HG02973 (cell line): ENCODE measurements around the gene CREB3L1.

Experiments
- ATAC-seq: cut with Tn5 transposase; IDR thresholded peaks from one replicate; pipeline ENCODE4 v1.9.1; 2021; ENCODE audit warnings: moderate library complexity; ENCODE audit not compliant: unreplicated experiment

CREB3L1 gene

GRCh38 chr11:46272816-46273427, 4.5 kb upstream of the CREB3L1 start:
- no peak for ATAC-seq

DNA sequence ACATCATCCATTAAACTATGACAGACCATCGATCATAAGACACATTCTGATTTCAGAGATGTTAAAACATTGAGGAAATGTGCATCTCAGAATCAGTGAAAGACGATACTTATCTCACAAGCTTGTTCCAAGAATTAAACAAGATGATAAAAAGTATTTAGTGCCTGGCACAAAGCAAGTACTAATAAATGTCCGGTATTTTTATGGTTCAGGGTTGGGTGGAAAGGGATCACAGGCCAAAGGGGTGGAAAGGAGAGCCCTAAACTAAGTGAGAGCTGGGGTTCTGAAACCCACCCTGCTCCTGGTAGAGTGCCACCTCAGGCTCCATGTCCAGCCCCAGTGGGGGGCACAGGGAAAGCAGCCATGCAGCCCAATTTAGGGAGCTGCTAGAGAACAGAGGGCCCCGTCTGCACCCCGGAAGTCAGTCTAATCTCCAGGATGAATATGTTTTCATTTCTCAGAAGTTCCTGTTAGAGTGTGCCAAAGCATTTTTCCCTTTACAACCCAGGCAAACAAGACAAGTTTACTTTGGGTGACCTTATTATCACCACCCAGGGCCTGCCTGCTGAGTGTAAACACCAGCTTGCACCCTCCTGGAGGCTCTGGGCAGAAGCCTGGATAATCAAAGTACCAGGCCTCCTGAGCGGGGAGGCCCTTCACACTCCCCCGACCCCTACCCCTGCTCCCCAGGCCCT, 3.8 kb upstream of the CREB3L1 start:
- no peak for ATAC-seq

DNA sequence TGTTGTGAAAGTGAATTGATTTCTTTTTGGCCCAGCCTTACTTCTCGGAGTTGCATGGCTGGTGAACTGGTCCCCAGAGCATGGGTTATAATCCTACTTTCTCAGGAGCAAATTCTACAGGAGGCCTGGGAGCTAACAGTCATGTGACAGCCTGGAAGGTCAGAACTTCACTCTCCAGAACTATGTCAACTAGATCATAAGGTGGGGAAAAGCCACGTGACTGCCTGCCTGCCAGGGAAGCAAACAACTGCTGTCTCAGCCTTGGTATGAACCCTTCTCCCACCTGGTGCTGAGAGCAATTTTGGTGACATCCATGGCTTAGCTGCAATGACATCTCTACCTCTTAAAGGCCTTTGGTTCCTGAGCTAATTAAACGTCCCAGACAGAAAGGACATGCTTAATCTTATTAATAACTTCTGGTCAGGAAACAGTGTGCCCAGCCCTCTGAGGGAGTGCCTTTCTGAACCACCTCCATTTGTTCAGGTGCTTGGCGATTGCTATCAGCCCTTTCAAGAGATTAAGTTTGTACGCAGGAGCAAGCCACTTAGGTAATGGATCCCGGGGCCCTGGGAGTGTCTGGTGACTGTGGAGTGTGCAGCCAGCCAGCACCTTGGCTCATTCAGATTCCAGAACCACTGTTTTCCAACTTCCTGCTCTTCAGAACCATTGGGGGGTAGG, 1.4 kb upstream of the CREB3L1 start:
- ATAC-seq, result no peak

GRCh38 chr11:46277313-46277621, 195 bp upstream of the CREB3L1 start:
- ATAC-seq, result no peak

DNA sequence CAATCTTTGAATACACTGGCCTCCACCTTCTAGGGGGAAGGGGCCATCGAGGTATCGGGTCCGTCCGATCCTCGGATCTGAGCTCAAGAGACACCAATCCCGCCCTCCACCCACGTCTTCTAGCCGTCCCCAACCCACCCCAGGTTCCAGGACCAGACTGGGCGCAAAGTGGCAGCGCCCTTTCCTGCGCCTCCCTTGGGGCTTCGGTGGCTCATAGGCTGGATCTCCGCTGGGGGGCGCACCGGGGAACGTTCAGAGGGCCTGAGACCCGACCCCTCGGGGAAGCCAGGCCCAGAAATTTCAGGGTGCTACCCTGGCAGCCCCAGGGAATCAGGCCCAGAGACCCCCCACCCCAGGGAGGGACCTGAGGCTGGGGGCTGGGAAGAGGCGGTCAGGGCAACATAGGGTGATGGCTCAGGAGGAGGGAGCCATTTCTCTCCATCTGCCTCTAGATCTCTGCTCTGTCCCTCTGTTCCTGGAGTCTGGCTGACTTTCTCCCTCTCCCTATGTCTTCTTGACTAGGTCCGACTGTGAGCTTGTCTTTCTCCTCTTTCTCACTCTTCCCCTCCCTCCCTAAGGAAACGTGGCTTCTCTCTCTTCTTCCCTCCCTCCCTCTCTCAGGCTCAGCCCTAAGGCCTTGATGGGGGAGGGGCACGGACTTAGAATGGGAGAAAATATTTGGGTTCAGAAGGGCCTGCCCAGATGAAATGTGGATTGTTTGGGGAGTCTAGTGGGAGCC, 1.1 kb downstream of the CREB3L1 start:
- ATAC-seq, result no peak

DNA sequence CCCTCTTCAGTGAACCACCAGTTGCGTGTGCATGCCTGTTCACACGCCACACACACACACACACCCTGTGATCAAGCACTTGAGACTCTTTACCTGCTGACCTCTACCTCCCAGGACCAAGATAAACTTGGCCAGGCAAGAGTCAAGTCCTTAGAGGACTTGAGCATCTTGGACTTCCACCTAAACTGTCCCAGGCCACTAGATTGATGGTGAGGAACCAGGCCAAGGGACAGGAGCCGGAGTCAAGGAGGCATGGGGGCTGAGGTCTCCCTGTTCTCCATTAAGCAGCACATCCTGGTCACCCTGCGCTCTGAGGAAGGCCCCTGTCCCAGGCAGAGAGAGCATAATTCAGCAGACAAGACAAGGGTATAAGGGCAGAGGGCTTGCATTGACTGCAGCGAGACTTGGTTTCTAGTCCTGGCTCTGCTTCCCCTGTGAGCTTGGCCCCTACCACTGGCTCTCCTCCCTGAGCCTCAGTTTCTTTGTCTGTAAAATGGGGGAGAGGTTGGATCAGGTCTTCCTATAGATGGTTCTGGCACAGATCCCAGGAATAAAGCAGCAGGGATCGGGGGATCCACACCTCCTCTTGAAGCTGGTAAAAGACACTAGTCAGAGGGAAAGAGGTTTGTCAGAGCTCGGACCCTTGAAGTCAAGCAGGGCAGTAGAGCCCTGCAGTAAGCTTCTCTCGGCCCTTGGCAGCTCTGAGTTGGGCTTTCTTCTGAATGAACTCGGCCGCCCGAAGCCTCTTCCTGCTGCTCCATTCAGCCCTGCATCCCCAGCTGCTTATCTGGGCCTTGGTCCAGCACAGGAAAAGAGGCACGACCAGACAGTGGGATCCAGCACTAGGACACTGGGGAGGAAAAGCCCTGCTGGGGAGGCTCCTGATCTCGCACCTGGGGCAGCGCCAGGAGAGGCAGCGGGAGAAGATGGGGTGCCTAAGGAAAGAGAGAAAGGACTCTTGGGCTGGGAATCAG, 2.0 kb downstream of the CREB3L1 start:
- no peak for ATAC-seq

DNA sequence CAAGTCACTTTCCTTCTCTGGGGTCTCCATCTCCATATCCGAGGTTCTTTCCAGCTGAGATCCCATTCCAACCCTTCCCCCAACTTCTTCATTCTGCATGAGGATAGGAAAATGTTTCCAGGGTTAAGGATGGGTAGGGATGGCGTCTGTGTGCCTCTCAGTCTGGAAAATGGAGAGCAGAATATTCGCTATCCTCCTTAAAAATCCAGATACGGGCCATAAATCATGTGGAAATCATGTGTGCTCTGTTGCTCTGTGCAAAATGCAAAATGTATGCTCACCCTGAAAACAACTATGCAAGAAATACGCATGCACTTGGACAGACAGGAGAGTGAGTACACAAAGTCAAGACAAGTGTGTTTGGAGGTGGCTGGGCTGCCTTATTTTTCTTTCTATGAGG, 3.2 kb downstream of the CREB3L1 start:
- ATAC-seq, result no peak

DNA sequence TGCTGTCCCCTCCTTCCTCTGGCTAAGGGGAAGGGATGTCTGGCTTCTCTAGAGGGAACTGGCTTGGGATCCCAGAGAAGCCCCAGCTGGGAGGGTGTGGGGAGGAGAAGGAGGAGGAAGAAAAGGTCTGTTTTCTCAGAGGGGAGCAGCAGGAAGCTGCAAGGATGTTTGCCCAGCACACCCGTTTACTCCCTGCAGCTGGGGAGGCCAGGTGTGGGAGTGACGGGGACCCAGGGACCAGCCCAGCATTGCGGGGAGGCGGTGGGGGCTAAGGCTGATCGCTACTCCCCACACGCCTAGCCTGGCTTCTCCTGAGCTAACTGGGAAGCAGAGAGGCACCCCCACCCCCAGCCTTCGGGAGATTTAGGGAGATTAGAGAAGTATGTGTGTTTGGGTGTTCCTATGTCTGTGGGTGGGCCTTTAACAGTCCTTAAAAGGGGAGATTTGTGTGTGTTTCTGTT, 3.9 kb downstream of the CREB3L1 start:
- ATAC-seq, result no peak

- ATAC-seq, result no peak
Observed at GRCh38 chr11:46285173-46285572, 7.7 kb downstream of the CREB3L1 start.

DNA sequence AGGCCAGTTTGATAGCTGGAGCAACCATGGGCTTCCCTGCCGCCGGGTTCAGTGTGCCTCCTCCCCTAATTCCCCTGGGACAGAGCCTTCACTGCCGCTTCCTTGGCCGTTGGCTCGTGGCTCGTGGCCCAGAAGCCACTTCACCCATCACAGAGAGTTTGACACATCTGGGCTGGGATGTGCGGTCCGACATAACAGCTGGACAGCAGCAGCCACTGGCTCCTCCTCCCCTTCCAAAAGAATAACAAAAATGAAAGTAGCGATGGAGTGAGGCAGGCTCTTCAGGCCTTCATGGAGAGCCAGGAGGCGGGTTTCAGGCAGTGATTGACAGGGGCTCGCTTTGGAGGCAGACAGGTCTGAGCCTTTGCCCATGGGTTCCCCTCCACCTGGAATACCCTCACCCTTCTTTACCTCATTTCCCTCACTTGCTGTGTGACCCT, 8.2 kb downstream of the CREB3L1 start:
- ATAC-seq, result no peak

- ATAC-seq, result no peak
Observed at GRCh38 chr11:46286789-46287188, 9.3 kb downstream of the CREB3L1 start.

DNA sequence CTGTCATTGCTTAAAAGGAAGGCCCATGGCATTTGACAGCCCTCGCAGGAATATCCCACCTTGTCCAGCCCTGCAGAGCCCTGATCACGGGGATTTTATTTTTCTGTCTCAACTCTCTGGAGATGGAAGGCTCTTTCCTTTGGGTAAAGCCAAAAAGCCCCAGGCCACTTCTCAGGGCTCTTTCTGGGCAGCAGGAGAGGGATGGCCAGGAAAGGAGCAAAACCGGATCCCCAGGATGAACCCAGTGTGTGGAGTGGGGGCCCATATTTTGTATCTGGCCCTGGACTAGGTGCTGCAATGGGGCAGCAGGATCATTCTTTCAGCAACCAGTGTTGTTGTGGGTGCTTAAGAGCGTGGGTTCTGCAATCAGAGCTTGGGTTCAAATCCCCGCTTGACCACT, 11.0 kb downstream of the CREB3L1 start:
- ATAC-seq, result no peak

DNA sequence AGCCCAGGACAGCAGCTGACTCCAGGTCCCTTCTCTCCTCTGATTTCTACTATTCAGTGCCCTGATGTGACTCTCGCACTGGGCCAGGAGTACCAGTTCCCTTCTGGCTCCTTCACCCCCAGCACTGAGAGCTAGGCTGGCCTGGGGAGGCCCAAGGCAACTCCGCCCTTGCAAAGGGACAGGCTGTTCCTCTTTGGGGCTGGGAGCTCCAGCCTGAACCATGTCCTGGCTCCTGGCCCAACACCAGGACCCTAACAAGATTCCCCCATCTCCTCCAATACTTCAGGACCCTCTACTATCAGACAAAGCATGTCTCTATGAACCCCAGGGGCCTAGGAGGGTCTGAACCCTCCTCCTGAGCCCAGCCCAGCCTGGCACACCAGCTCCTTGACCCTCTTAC, 12.5 kb downstream of the CREB3L1 start:
- ATAC-seq, result no peak

DNA sequence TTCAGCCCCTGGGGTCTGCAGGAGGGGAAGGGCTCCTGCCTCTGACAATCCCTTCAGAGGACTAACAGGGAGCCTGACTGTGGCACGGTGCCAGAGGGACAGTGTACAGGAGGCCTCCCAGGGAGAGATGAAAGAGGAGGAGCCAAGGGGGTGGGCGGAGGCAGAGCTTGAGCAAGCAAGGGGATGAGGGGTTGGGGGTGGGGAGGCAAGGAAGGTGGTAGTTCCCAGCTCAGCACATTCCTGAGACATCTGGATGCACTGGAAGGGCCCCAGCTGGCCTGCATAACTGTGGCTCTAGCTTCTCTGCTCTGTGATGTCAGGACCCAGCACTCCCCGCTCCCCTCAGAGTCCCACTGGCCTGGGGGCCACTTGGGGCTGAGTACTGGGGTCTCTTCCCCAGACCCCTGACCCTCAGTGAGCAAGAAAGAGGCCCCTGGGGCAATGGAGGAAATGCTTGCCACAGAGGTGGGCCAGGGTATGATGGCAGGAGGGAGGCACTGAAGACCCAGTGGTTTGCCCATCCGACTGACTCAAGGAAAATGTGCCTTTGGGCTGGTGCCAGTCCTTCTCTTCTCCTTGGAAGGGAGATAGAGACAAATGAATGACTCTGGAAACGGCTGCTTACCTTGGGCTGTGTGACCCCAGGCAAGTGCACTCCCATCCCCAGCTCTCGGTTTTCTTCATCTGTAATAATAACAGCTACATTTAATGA, 13.3 kb downstream of the CREB3L1 start:
- ATAC-seq, result no peak

DNA sequence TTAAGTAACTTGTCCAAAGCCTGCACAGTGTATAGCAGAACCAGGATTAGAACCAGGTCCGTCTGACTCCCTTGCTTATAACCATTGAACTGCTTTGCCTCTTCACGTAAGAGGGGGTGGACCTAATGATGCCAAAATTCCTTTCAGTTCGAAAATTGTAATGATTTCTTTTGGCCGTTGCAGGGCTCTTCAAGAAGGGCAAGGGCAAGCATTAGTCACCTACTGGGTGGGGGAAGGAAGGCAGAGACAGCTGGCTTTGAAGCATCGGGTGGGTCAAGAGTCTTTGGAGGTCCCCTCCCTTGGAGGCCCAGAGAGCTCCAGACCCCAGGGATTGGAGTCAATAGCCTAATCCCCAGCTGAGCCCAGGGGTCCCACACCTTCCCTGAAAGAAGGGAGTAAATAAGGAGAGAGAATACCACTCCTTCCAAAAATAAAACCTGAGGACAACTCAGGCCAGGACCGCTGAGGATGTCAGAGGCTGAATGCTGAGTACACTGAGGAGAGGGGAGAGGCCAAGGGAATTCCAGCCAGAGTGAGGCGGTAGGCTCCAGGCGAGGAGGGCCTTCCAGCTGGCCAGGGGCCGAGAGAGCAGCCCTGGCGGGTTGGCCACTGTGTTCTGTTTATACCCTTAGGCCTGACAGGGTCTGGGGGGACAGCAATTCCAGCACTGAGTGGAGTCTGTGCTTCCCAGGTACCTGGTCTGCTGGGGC, 14.1 kb downstream of the CREB3L1 start:
- ATAC-seq, result no peak

DNA sequence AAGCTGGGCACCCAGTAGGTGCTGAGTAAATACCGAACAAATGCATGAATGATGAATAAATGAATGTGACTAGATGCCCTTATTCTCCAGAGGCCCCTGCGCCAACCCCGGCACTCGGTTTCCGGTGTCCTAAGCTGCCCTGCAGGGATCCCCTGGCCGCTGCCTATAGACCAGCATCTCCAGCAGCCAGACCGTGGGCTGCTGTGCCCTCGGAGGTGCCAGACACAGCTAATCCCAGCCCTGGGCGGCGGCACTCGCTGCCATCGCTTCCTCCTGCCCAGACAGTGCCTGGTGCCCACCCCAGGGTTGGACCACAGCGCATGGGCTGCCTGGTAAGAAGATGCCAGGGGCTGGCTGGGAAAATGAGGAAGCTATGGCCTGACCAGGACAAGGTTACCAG, 15.6 kb downstream of the CREB3L1 start:
- no peak for ATAC-seq

DNA sequence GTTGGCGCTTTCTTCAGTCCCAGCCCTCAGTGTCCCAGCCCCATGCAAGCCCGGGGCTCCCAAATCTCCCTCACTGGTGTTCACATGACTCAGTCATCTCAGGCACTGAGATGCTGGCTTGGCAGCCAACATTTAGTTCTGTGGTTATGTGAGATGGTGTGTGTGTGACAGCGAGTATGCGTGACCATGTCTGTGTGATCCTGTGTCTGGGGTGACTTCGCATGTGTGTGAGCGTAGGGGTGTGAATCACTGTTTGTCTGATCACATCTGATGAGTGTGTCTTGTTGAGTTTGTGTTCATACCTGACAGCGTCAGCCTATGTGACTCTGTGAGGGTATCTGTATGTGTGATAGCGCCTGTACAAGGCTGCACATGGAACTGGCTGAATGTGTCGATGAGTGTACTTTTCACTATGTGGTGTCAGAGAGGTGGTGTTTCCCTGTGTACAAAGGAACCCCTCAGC, 16.2 kb downstream of the CREB3L1 start:
- ATAC-seq, result no peak

DNA sequence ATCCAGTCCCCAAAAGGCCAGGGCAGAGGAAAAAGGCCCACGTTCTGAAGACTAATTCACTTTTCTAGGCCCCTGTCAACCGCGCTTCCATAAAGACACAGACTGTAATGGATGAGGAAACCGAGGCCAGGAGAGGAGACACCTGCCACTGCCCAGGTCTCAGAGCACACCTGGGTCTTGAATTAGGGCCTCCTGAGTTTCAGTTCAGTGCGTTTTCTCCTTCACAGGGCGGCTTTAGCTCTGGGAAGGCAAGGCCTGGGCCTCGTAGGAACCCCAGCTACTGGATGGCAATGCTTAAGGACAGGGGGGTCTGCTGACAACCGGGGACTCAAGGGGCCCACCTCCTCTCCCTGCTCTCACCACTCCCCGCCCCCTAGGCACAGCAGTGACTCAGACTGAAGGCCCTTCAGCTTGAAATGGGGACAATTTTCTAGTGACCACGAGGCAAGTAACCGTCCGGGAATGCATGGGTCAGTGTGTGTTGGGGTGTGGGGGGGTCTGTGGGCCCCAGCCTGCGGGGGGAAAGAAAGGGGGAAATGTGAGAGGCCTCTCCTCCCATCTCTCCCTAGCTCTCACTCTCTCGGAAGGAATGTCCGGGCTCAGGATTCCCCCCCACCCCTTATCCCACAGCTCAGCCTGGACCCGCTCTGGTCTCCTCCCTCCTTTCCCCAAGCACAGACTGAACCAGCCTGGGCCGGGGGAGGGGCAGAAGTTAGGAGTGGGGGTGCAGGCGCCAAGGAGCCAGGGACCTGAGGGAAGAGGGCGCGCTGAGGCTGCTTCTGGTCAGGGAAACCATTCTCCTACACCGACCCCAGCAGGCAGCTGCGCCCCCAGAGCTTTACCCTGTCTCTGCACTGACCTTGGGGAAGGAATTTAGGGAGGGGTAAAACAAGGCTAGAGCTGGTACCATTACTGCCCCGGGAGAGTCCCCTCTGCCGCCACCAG, 17.2 kb downstream of the CREB3L1 start:
- no peak for ATAC-seq
